Stimulated activated CD4-positive, alpha-beta T cell treated with anti-CD3 and anti-CD28 coated beads, TNF-alpha, amount 100 ng/mL, for 1 hour (primary cell): ENCODE results near the gene SERPINA12.

ENCODE experiments used
- DNase-seq, 3 donors: peaks; one replicate each; pipeline ENCODE4 v3.0.0-alpha.2; 2020; ENCODE audit warnings: low read depth in 3 of 3, low spot score in 1 of 3

The SERPINA12 gene

GRCh38 chr14:94467728-94468520, 41.3 kb downstream of the SERPINA12 start:
- no peak for DNase-seq

- DNase-seq: no peak
Measured at GRCh38 chr14:94466706-94467370, 42.4 kb downstream of the SERPINA12 start.

- DNase-seq: no peak
Measured at GRCh38 chr14:94465042-94465441, 44.2 kb downstream of the SERPINA12 start.

- DNase-seq: no peak
Measured at GRCh38 chr14:94464290-94464689, 45.0 kb downstream of the SERPINA12 start.

- DNase-seq: no peak
Measured at GRCh38 chr14:94462763-94463572, 46.3 kb downstream of the SERPINA12 start.

GRCh38 chr14:94462219-94462551, 47.1 kb downstream of the SERPINA12 start:
- no peak for DNase-seq

GRCh38 chr14:94461526-94462218, 47.6 kb downstream of the SERPINA12 start:
- DNase-seq: no peak

GRCh38 chr14:94460631-94461416, 48.4 kb downstream of the SERPINA12 start:
- no peak for DNase-seq

GRCh38 chr14:94458558-94459205, 50.6 kb downstream of the SERPINA12 start:
- no peak for DNase-seq

- no peak for DNase-seq
Measured at GRCh38 chr14:94458096-94458495, 51.2 kb downstream of the SERPINA12 start.

GRCh38 chr14:94455928-94456327, 53.3 kb downstream of the SERPINA12 start:
- no peak for DNase-seq

- no peak for DNase-seq
Measured at GRCh38 chr14:94451826-94452225, 57.4 kb downstream of the SERPINA12 start.

GRCh38 chr14:94451091-94451771, 58.0 kb downstream of the SERPINA12 start:
- DNase-seq: no peak

GRCh38 chr14:94450722-94451090, 58.6 kb downstream of the SERPINA12 start:
- DNase-seq: no peak

- DNase-seq: no peak
Measured at GRCh38 chr14:94449930-94450329, 59.3 kb downstream of the SERPINA12 start.

- DNase-seq: no peak
Measured at GRCh38 chr14:94448071-94448808, 61.0 kb downstream of the SERPINA12 start.

GRCh38 chr14:94447206-94447605, 62.1 kb downstream of the SERPINA12 start:
- DNase-seq: no peak

- DNase-seq: no peak
Measured at GRCh38 chr14:94446126-94446525, 63.1 kb downstream of the SERPINA12 start.

GRCh38 chr14:94445003-94445402, 64.3 kb downstream of the SERPINA12 start:
- no peak for DNase-seq
